BJ (cell line): ENCODE measurements around the gene FAH. TPM values are rescaled to one million over a fixed set of nuclear protein-coding genes. Genes with fewer than 3 reads are reported as not detected.

Experiments used
- CTCF ChIA-PET: fragments of 350-600 bp; formaldehyde crosslinking; extraction: SDS; loops from one replicate; lab custom pipeline; 2021; ENCODE audit warnings: antibody characterized with exemption, inconsistent platforms; lab: Yijun Ruan, JAX
- POLR2A ChIA-PET: fragments of 300-600 bp; sonication (Branson Sonifier 250); formaldehyde crosslinking; extraction: SDS; loops from one replicate; lab custom pipeline; 2021; ENCODE audit warnings: antibody characterized with exemption; lab: Charles Lee
- DNase-seq: peaks from one replicate; pipeline ENCODE4 v3.0.0-alpha.2; 2011; ENCODE audit warnings: low read depth
- H3K27me3 ChIP-seq: 2 replicates; pipeline ENCODE4 v1.6.0; 2011; ENCODE audit warnings: low read length; ENCODE audit not compliant: control insufficient read depth, insufficient read depth
- H3K36me3 ChIP-seq: 2 replicates; pipeline ENCODE4 v1.5.1; 2011; ENCODE audit warnings: low read length; ENCODE audit not compliant: control insufficient read depth, insufficient read depth
- H3K4me3 ChIP-seq: 2 replicates; pipeline ENCODE4 v1.5.1; 2011; ENCODE audit warnings: low read depth, mild to moderate bottlenecking, control low read depth, low read length
- CTCF ChIP-seq: IDR thresholded peaks from 2 replicates; pipeline ENCODE4 v1.5.1; 2011; ENCODE audit warnings: low read depth, mild to moderate bottlenecking, control low read depth, inconsistent platforms, low read length, moderate library complexity; ENCODE audit not compliant: insufficient read depth
- polyA plus RNA-seq: library from polyadenylated mRNA; depleted of rRNA; stranded (reverse); fragments of >200 nt; gene quantifications from 2 replicates; pipeline ENCODE4 v1.2.3, GENCODE V29; 2011

FAH gene
- polyA plus RNA-seq, 1 experiment: 72.3 TPM

GRCh38 chr15:80127911-80128310, 24.9 kb upstream of the FAH start:
- H3K4me3 ChIP-seq: no peak overlapping the region
- DNase-seq: no peak
- H3K27me3 ChIP-seq: no peaks in the 10 kb centered on the region
- POLR2A ChIA-PET: no interaction called here
- TF ChIP-seq CTCF: no peak
- peaks cover 5% of the 10 kb centered on the region; the same call in 1 of the 2 replicates for H3K36me3 ChIP-seq
- CTCF ChIA-PET: interaction anchor here (0.7 to 1.2 kb wide), 3 partner anchors 13 to 41 kb away, joined by 3 read pairs; no protein-coding TSS in a partner anchor

GRCh38 chr15:80132382-80132781, 20.4 kb upstream of the FAH start:
- TF ChIP-seq CTCF: no peak
- ChIA-PET POLR2A (no interaction called here), CTCF (no interaction called here)

GRCh38 chr15:80136854-80137253, 15.9 kb upstream of the FAH start:
- POLR2A ChIA-PET: no interaction called here
- no peak for DNase-seq
- Histone ChIP-seq H3K36me3 (peaks cover 2% of the 10 kb centered on the region; the same call in 1 of the 2 replicates), H3K27me3 (no peaks in the 10 kb centered on the region), H3K4me3 (no peak overlapping the region)
- no peak for TF ChIP-seq CTCF
- CTCF ChIA-PET: no interaction called here

More at GRCh38 chr15:80132382-80132781, 20.4 kb upstream of the FAH start:
- Histone ChIP-seq H3K36me3 (peaks cover 2% of the 10 kb centered on the region; the same call in 1 of the 2 replicates), H3K4me3 (no peak overlapping the region), H3K27me3 (no peaks in the 10 kb centered on the region)
- DNase-seq: no peak

- no peak for TF ChIP-seq CTCF
- CTCF ChIA-PET: interaction anchor here (0.7 kb wide), 1 partner anchor 1127 kb away, joined by 3 read pairs; no protein-coding TSS in a partner anchor
- DNase-seq: no peak
- Histone ChIP-seq H3K27me3 (no peaks in the 10 kb centered on the region), H3K36me3 (peaks cover 2% of the 10 kb centered on the region; the same call in 1 of the 2 replicates), H3K4me3 (no peak overlapping the region)
- POLR2A ChIA-PET: no interaction called here
These were observed 13.8 kb upstream of the FAH start for GRCh38 chr15:80138961-80139360.

GRCh38 chr15:80140909-80141308, 11.9 kb upstream of the FAH start:
- Histone ChIP-seq H3K27me3 (no peaks in the 10 kb centered on the region), H3K4me3 (no peak overlapping the region), H3K36me3 (no peaks in the 10 kb centered on the region)
- ChIA-PET POLR2A (interaction anchor here (0.6 kb wide), 1 partner anchor 49 kb away, joined by 6 read pairs; no protein-coding TSS in a partner anchor), CTCF (no interaction called here)
- no peak for DNase-seq
- TF ChIP-seq CTCF: no peak
